GM12878 (cell line): ENCODE measurements around the gene PTPRN2. TPM values are rescaled to one million over a fixed set of nuclear protein-coding genes. Genes with fewer than 3 reads are reported as not detected.

Experiments used
- ATAC-seq: fragments of 200-7000 bp; cut with Tn5 transposase; 3 replicates; pipeline ENCODE4 v1.9.1; 2020; ENCODE audit warnings: mild to moderate bottlenecking, moderate library complexity
- BruUV-seq: library from RNA; stranded (reverse); fragments of 400-500 nt; replicated peaks from 2 replicates; lab custom pipeline; 2021; lab: Mats Ljungman, UMichigan
- CTCF ChIA-PET: fragments of 300-600 bp; sonication (Branson Sonifier 250); formaldehyde crosslinking; extraction: SDS; loops from one replicate; lab custom pipeline; 2021; ENCODE audit warnings: inconsistent platforms; lab: Yijun Ruan, JAX
- POLR2A ChIA-PET: fragments of 350-600 bp; formaldehyde crosslinking; extraction: SDS; loops from one replicate; lab custom pipeline; 2021; ENCODE audit warnings: inconsistent platforms; lab: Charles Lee
- RAD21 ChIA-PET: fragments of 300-600 bp; sonication (Branson Sonifier 250); formaldehyde crosslinking; loops from one replicate; lab custom pipeline; 2023; ENCODE audit warnings: antibody characterized with exemption; ENCODE audit not compliant: unreplicated experiment; lab: Charles Lee
- SMC1A ChIA-PET: fragments of 300-600 bp; sonication (Branson Sonifier 250); formaldehyde crosslinking; loops from one replicate; lab custom pipeline; 2023; ENCODE audit not compliant: unreplicated experiment, uncharacterized antibody; lab: Charles Lee
- DNase-seq: peaks from one replicate; pipeline ENCODE4 v3.0.0-alpha.2; 2011; ENCODE audit warnings: low read depth, low spot score
- FAIRE-seq: peaks from 3 replicates; lab custom pipeline; 2011; peaks lifted over from hg19 to GRCh38; lab: Jason Lieb, UNC
- H2AFZ ChIP-seq: 2 replicates; pipeline ENCODE4 v1.6.0; 2011; ENCODE audit warnings: low read depth, low read length, control low read depth; ENCODE audit not compliant: control insufficient read depth
- H3K27ac ChIP-seq: 2 replicates; pipeline ENCODE4 v1.5.1; 2011; ENCODE audit warnings: control low read depth; ENCODE audit not compliant: control insufficient read depth, insufficient read depth
- H3K27me3 ChIP-seq, 2 experiments: replicated peaks in 1 of 2; 2 replicates each; pipeline versions ENCODE4 v1.6.0 to v1.6.1; 2011; ENCODE audit warnings: low read length in 1 of 2; ENCODE audit not compliant: control insufficient read depth in 2 of 2, insufficient read depth in 2 of 2
- H3K36me3 ChIP-seq, 2 experiments: 2 replicates each; pipeline ENCODE4 v1.5.1; 2011; ENCODE audit warnings: low read length in 1 of 2; ENCODE audit not compliant: control insufficient read depth in 2 of 2, insufficient read depth in 2 of 2
- H3K4me1 ChIP-seq: 2 replicates; pipeline ENCODE4 v1.6.1; 2011; ENCODE audit warnings: mild to moderate bottlenecking, low read length, moderate library complexity, mixed read lengths; ENCODE audit not compliant: control insufficient read depth, insufficient read depth
- H3K4me2 ChIP-seq: 2 replicates; pipeline ENCODE4 v1.6.0; 2011; ENCODE audit warnings: control low read depth; ENCODE audit not compliant: control insufficient read depth, insufficient read depth
- H3K4me3 ChIP-seq: fragments of 200-600 bp; sonication (generic); 2 replicates; pipeline ENCODE4 v1.5.1; 2016
- H3K79me2 ChIP-seq: 2 replicates; pipeline ENCODE4 v1.6.0; 2011; ENCODE audit warnings: low read length; ENCODE audit not compliant: control insufficient read depth, insufficient read depth
- H3K9ac ChIP-seq: 2 replicates; pipeline ENCODE4 v1.8.0; 2011; ENCODE audit warnings: low read length, control low read depth, mixed read lengths; ENCODE audit not compliant: control insufficient read depth, insufficient read depth
- H3K9me3 ChIP-seq: replicated peaks from 3 replicates; pipeline ENCODE4 v1.5.1; 2011; ENCODE audit warnings: mild to moderate bottlenecking, low read length; ENCODE audit not compliant: control insufficient read depth, insufficient read depth
- H4K20me1 ChIP-seq: 2 replicates; pipeline ENCODE4 v1.6.0; 2011; ENCODE audit not compliant: control insufficient read depth, insufficient read depth
- CHD4 ChIP-seq: fragments of 200-600 bp; sonication (generic); IDR thresholded peaks from 2 replicates; pipeline ENCODE4 v1.6.1; 2016; ENCODE audit warnings: mild to moderate bottlenecking
- KDM1A ChIP-seq: fragments of 200-600 bp; sonication (generic); IDR thresholded peaks from 2 replicates; pipeline ENCODE4 v1.6.1; 2016; ENCODE audit warnings: borderline replicate concordance
- MTA3 ChIP-seq: IDR thresholded peaks from 2 replicates; pipeline ENCODE4 v1.6.1; 2012; ENCODE audit warnings: low read length, inconsistent platforms, borderline replicate concordance
- POLR2AphosphoS5 ChIP-seq: IDR thresholded peaks from 2 replicates; pipeline ENCODE4 v1.6.1; 2011; ENCODE audit warnings: mild to moderate bottlenecking, low read length, inconsistent platforms
- RB1 ChIP-seq: fragments of 450-650 bp; formaldehyde crosslinking; IDR thresholded peaks from 2 replicates; pipeline ENCODE4 v1.6.1; 2017; ENCODE audit warnings: mild to moderate bottlenecking, borderline replicate concordance
- RBBP5 ChIP-seq: fragments of 200-600 bp; sonication (generic); conservative IDR thresholded peaks from 2 replicates; pipeline ENCODE4 v1.6.1; 2016
- RELA ChIP-seq: fragments of 450-650 bp; IDR thresholded peaks from 2 replicates; pipeline ENCODE4 v1.8.0; 2014; ENCODE audit warnings: borderline replicate concordance; ENCODE audit not compliant: partially characterized antibody
- RUNX3 ChIP-seq: IDR thresholded peaks from 2 replicates; pipeline ENCODE4 v1.6.1; 2012; ENCODE audit warnings: low read length, inconsistent platforms
- SRF ChIP-seq, 2 experiments: IDR thresholded peaks; 2 replicates each; pipeline ENCODE4 v1.6.1; 2011; ENCODE audit warnings: low read depth in 2 of 2, low read length in 2 of 2, mild to moderate bottlenecking in 1 of 2, moderate library complexity in 1 of 2
- WGBS: methylation state at CpG from one replicate; pipeline ENCODE4 v1.1.6; 2016; ENCODE audit warnings: low lambda C conversion rate; ENCODE audit not compliant: insufficient replicate concordance, insufficient coverage; ENCODE audit errors: missing lambda C conversion rate; 5-methylcytosine and 5-hydroxymethylcytosine counted together
- in situ Hi-C: fragments of 300-500 bp; cut with MboI; formaldehyde crosslinking; loops from 9 replicates; pipeline ENCODE4 v1.14.3; 2018; ENCODE audit warnings: mixed read lengths
- intact Hi-C: fragments of 100-400 bp; cut with micrococcal nuclease; formaldehyde crosslinking; loops from one replicate; pipeline ENCODE4 v1.14.2; 2022; ENCODE audit not compliant: unreplicated experiment
- polyA plus RNA-seq, 11 experiments: library from polyadenylated mRNA; depleted of rRNA in 4 of 11; unstranded in 6 of 11; stranded (reverse) in 5 of 11; fragments of >200 nt; fragmentation: Nextera tagmentation in 4 of 11; fragmentation: Illumina TruSeq in 1 of 11; extraction: Ambion mirVana in 4 of 11; extraction: Trizol in 1 of 11; gene quantifications; 1 replicate in 1 of 11; 2 replicates in 10 of 11; pipeline versions ENCODE4 v1.2.1 to v1.2.3, GENCODE V29; 2011 to 2016; ENCODE audit warnings: inconsistent platforms in 2 of 11, missing spikeins in 2 of 11, low read depth in 1 of 11
- total RNA-seq, 4 experiments: library from RNA; depleted of rRNA in 3 of 4; stranded (reverse); fragments of >200 nt in 3 of 4; fragmentation: Illumina TruSeq in 1 of 4; extraction: Trizol in 1 of 4; gene quantifications; 2 replicates each; pipeline versions ENCODE4 v1.2.1 to v1.2.3, GENCODE V29; 2013 to 2021
- TF ChIP-seq, protein P1 (sequence below): IDR thresholded peaks from 2 replicates; pipeline ENCODE4 v1.6.1; 2012; ENCODE audit warnings: low read depth, low read length, improper control_type of control experiment
- TF ChIP-seq, protein P2 (sequence below), 3 experiments: IDR thresholded peaks in 2 of 3; conservative IDR thresholded peaks in 1 of 3; 2 replicates each; pipeline ENCODE4 v1.5.1; 2011; ENCODE audit warnings: low read depth in 3 of 3, low read length in 3 of 3, mild to moderate bottlenecking in 3 of 3, control low read depth in 2 of 3, moderate library complexity in 2 of 3, inconsistent platforms in 1 of 3, mixed read lengths in 1 of 3; ENCODE audit not compliant: control insufficient read depth in 2 of 3, insufficient read depth in 1 of 3; ENCODE audit errors: extremely low read depth in 1 of 3
- TF ChIP-seq, protein P3 (sequence below): fragments of 450-650 bp; IDR thresholded peaks from 2 replicates; pipeline ENCODE4 v1.6.1; 2014; ENCODE audit warnings: mild to moderate bottlenecking
- TF ChIP-seq, protein P4 (sequence below): fragments of 450-650 bp; IDR thresholded peaks from 2 replicates; pipeline ENCODE4 v1.6.1; 2017; ENCODE audit warnings: mild to moderate bottlenecking
- TF ChIP-seq, protein P5 (sequence below): fragments of 150-350 bp; IDR thresholded peaks from 2 replicates; pipeline ENCODE4 v1.6.1; 2016; ENCODE audit warnings: low read depth, low read length

The PTPRN2 gene
- total and polyA plus RNA-seq, 10 of the 15 experiments (the other 5 are each of a cell fraction or from before 2014, with no cell fraction given): 5.4 TPM; not detected in 9

DNA sequence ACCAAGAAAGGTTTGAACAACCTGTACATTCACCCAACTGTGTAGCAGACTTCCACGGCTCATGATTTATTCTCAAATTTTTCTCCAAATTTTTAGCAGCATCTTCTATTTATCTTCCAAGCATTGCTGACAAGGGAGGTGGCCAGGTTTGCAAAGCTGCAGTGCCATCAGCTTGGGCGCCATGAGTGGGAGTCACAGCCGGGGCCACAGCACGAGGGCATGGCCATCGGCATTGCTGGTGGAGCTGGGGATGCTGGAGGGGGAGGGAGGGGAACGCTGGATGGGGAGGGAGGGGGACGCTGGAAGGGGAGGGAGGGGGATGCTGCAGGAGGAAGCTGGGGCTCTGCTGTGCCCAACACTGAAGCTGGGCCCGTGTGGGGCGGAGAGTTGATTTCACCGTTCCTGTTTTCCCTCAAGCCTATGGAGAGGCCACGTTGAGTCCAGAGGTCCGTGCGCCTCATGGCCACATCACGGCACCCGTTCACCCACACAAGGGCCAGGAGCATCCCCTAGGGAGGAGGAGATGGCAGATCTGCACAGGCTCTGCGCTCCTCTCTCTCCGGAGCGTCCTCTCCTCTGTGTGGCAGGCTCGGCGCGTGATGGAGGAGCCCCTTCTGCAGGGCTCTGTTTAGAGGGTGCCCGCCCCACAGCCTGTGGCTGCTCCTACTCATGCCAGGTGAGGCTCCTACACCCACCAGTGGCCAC is 730.6 kb downstream of the PTPRN2 start:
- FAIRE-seq (no peak), DNase-seq (no peak), ATAC-seq (no peak)
- no peak overlapping the region for H3K4me3 ChIP-seq
- ChIA-PET POLR2A (no interaction called here), SMC1A (no interaction called here), RAD21 (no interaction called here), CTCF (no interaction called here)
- intact Hi-C loops (no loop called here), in situ Hi-C loops (no loop called here)
- WGBS: 54% methylated on average over 13 of the region's 22 CpGs
- H3K4me2 ChIP-seq: no peak overlapping the region
- no peaks in the 10 kb centered on the region for H3K27me3 ChIP-seq
- H3K27ac ChIP-seq: no peak overlapping the region
- H3K4me1 ChIP-seq: no peaks in the 10 kb centered on the region
- no peaks in the 10 kb centered on the region for H3K79me2 ChIP-seq
- no TSS peak for BruUV-seq
- H3K36me3 ChIP-seq: no peaks in the 10 kb centered on the region
- peaks cover 2% of the 10 kb centered on the region; the same call in 1 of the 3 replicates for H3K9me3 ChIP-seq
- no peak overlapping the region for H2AFZ ChIP-seq
- no peak overlapping the region for H3K9ac ChIP-seq
- no peaks in the 10 kb centered on the region for H4K20me1 ChIP-seq
- TF ChIP-seq RELA (no peak), CHD4 (no peak), RB1 (no peak), POLR2AphosphoS5 (no peak), RUNX3 (no peak), RBBP5 (no peak), MTA3 (no peak), SRF (IDR thresholded peaks at IDR 0.05; ENCODE audit: low read depth in 2 of 2, low read length in 2 of 2) (no peak), KDM1A (no peak)
- TF ChIP-seq, protein P1, sequence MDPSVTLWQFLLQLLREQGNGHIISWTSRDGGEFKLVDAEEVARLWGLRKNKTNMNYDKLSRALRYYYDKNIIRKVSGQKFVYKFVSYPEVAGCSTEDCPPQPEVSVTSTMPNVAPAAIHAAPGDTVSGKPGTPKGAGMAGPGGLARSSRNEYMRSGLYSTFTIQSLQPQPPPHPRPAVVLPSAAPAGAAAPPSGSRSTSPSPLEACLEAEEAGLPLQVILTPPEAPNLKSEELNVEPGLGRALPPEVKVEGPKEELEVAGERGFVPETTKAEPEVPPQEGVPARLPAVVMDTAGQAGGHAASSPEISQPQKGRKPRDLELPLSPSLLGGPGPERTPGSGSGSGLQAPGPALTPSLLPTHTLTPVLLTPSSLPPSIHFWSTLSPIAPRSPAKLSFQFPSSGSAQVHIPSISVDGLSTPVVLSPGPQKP: no peak
- TF ChIP-seq, protein P2, sequence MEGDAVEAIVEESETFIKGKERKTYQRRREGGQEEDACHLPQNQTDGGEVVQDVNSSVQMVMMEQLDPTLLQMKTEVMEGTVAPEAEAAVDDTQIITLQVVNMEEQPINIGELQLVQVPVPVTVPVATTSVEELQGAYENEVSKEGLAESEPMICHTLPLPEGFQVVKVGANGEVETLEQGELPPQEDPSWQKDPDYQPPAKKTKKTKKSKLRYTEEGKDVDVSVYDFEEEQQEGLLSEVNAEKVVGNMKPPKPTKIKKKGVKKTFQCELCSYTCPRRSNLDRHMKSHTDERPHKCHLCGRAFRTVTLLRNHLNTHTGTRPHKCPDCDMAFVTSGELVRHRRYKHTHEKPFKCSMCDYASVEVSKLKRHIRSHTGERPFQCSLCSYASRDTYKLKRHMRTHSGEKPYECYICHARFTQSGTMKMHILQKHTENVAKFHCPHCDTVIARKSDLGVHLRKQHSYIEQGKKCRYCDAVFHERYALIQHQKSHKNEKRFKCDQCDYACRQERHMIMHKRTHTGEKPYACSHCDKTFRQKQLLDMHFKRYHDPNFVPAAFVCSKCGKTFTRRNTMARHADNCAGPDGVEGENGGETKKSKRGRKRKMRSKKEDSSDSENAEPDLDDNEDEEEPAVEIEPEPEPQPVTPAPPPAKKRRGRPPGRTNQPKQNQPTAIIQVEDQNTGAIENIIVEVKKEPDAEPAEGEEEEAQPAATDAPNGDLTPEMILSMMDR (IDR thresholded peaks at IDR 0.05 in 2 of 3, conservative IDR thresholded peaks at IDR 0.05 in 1 of 3; ENCODE audit: control insufficient read depth in 2 of 3, extremely low read depth in 1 of 3, insufficient read depth in 1 of 3, low read depth in 3 of 3, low read length in 3 of 3): no peak
- TF ChIP-seq, protein P3, sequence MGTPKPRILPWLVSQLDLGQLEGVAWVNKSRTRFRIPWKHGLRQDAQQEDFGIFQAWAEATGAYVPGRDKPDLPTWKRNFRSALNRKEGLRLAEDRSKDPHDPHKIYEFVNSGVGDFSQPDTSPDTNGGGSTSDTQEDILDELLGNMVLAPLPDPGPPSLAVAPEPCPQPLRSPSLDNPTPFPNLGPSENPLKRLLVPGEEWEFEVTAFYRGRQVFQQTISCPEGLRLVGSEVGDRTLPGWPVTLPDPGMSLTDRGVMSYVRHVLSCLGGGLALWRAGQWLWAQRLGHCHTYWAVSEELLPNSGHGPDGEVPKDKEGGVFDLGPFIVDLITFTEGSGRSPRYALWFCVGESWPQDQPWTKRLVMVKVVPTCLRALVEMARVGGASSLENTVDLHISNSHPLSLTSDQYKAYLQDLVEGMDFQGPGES: no peak
- TF ChIP-seq, protein P4, sequence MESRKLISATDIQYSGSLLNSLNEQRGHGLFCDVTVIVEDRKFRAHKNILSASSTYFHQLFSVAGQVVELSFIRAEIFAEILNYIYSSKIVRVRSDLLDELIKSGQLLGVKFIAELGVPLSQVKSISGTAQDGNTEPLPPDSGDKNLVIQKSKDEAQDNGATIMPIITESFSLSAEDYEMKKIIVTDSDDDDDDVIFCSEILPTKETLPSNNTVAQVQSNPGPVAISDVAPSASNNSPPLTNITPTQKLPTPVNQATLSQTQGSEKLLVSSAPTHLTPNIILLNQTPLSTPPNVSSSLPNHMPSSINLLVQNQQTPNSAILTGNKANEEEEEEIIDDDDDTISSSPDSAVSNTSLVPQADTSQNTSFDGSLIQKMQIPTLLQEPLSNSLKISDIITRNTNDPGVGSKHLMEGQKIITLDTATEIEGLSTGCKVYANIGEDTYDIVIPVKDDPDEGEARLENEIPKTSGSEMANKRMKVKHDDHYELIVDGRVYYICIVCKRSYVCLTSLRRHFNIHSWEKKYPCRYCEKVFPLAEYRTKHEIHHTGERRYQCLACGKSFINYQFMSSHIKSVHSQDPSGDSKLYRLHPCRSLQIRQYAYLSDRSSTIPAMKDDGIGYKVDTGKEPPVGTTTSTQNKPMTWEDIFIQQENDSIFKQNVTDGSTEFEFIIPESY: no peak
- TF ChIP-seq, protein P5, sequence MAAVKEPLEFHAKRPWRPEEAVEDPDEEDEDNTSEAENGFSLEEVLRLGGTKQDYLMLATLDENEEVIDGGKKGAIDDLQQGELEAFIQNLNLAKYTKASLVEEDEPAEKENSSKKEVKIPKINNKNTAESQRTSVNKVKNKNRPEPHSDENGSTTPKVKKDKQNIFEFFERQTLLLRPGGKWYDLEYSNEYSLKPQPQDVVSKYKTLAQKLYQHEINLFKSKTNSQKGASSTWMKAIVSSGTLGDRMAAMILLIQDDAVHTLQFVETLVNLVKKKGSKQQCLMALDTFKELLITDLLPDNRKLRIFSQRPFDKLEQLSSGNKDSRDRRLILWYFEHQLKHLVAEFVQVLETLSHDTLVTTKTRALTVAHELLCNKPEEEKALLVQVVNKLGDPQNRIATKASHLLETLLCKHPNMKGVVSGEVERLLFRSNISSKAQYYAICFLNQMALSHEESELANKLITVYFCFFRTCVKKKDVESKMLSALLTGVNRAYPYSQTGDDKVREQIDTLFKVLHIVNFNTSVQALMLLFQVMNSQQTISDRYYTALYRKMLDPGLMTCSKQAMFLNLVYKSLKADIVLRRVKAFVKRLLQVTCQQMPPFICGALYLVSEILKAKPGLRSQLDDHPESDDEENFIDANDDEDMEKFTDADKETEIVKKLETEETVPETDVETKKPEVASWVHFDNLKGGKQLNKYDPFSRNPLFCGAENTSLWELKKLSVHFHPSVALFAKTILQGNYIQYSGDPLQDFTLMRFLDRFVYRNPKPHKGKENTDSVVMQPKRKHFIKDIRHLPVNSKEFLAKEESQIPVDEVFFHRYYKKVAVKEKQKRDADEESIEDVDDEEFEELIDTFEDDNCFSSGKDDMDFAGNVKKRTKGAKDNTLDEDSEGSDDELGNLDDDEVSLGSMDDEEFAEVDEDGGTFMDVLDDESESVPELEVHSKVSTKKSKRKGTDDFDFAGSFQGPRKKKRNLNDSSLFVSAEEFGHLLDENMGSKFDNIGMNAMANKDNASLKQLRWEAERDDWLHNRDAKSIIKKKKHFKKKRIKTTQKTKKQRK: no peak
